GM12878 (cell line): ENCODE data around the gene DEK. TPM values are rescaled to one million over a fixed set of nuclear protein-coding genes. Genes with fewer than 3 reads are reported as not detected.

Experiments
- ASH2L ChIP-seq: fragments of 300-600, 200-600 bp; sonication (generic); IDR thresholded peaks from 2 replicates; pipeline ENCODE4 v1.6.1; 2017; ENCODE audit warnings: low read depth, mild to moderate bottlenecking, borderline replicate concordance
- BMI1 ChIP-seq: fragments of 450-650 bp; IDR thresholded peaks from 2 replicates; pipeline ENCODE4 v1.6.1; 2016; ENCODE audit warnings: mild to moderate bottlenecking, moderate library complexity, borderline replicate concordance
- CHD1 ChIP-seq: IDR thresholded peaks from 2 replicates; pipeline ENCODE4 v1.6.1; 2012; ENCODE audit warnings: low read depth, low read length, improper control_type of control experiment
- E2F8 ChIP-seq: fragments of 450-650 bp; IDR thresholded peaks from 2 replicates; pipeline ENCODE4 v1.6.1; 2018; ENCODE audit warnings: mild to moderate bottlenecking, low read depth, moderate library complexity; ENCODE audit not compliant: partially characterized antibody
- E4F1 ChIP-seq: fragments of 450-650 bp; IDR thresholded peaks from 2 replicates; pipeline ENCODE4 v1.6.1; 2018; ENCODE audit warnings: borderline replicate concordance, mild to moderate bottlenecking; ENCODE audit not compliant: partially characterized antibody
- EP300 ChIP-seq, 2 experiments: fragments of 150-350 bp in 1 of 2; IDR thresholded peaks; 2 replicates each; pipeline ENCODE4 v1.6.1; 2011 to 2012; ENCODE audit warnings: low read depth in 2 of 2, low read length in 2 of 2, borderline replicate concordance in 1 of 2, improper control_type of control experiment in 1 of 2, inconsistent platforms in 1 of 2; ENCODE audit not compliant: control insufficient read depth in 1 of 2
- EZH2 ChIP-seq: IDR thresholded peaks from 2 replicates; pipeline ENCODE4 v1.6.1; 2012; ENCODE audit warnings: low read depth, mild to moderate bottlenecking, control low read depth, inconsistent platforms, low read length, borderline replicate concordance; ENCODE audit not compliant: control insufficient read depth
- HDAC6 ChIP-seq: fragments of 200-600 bp; sonication (generic); IDR thresholded peaks from one replicate; pipeline ENCODE4 v1.8.0; 2017; ENCODE audit warnings: antibody characterized with exemption; ENCODE audit not compliant: unreplicated experiment
- IRF4 ChIP-seq: IDR thresholded peaks from 2 replicates; pipeline ENCODE4 v1.6.1; 2011; ENCODE audit warnings: low read depth, low read length
- KAT2A ChIP-seq: conservative IDR thresholded peaks from 2 replicates; pipeline ENCODE4 v1.6.1; 2011; ENCODE audit warnings: low read depth, low read length; ENCODE audit not compliant: control insufficient read depth
- KLF5 ChIP-seq: fragments of 450-650 bp; IDR thresholded peaks from 2 replicates; pipeline ENCODE4 v1.6.1; 2014; ENCODE audit warnings: mild to moderate bottlenecking; ENCODE audit not compliant: partially characterized antibody
- NFIC ChIP-seq: IDR thresholded peaks from 2 replicates; pipeline ENCODE4 v1.6.1; 2012; ENCODE audit warnings: low read depth, mild to moderate bottlenecking, inconsistent platforms, low read length, moderate library complexity
- POLR2AphosphoS5 ChIP-seq: IDR thresholded peaks from 2 replicates; pipeline ENCODE4 v1.6.1; 2011; ENCODE audit warnings: mild to moderate bottlenecking, low read length, inconsistent platforms
- RCOR1 ChIP-seq: conservative IDR thresholded peaks from 2 replicates; pipeline ENCODE4 v1.6.1; 2012; ENCODE audit warnings: low read depth, low read length, improper control_type of control experiment
- RELA ChIP-seq: fragments of 450-650 bp; IDR thresholded peaks from 2 replicates; pipeline ENCODE4 v1.8.0; 2014; ENCODE audit warnings: borderline replicate concordance; ENCODE audit not compliant: partially characterized antibody
- SKIL ChIP-seq: fragments of 450-650 bp; IDR thresholded peaks from 2 replicates; pipeline ENCODE4 v1.6.1; 2017; ENCODE audit warnings: mild to moderate bottlenecking, low read depth, inconsistent platforms; ENCODE audit not compliant: poor library complexity, severe bottlenecking
- SRF ChIP-seq, 2 experiments: IDR thresholded peaks; 2 replicates each; pipeline ENCODE4 v1.6.1; 2011; ENCODE audit warnings: low read depth in 2 of 2, low read length in 2 of 2, mild to moderate bottlenecking in 1 of 2, moderate library complexity in 1 of 2
- WRNIP1 ChIP-seq: IDR thresholded peaks from 2 replicates; pipeline ENCODE4 v1.6.1; 2011; ENCODE audit warnings: low read depth, low read length, improper control_type of control experiment, borderline replicate concordance
- ZBTB4 ChIP-seq: fragments of 450-650 bp; formaldehyde crosslinking; IDR thresholded peaks from 2 replicates; pipeline ENCODE4 v1.4.0; 2022; ENCODE audit warnings: mild to moderate bottlenecking, moderate library complexity
- ZZZ3 ChIP-seq: IDR thresholded peaks from 2 replicates; pipeline ENCODE4 v1.6.1; 2011; ENCODE audit warnings: low read depth; ENCODE audit not compliant: control insufficient read depth, insufficient read length
- polyA plus RNA-seq, 11 experiments: library from polyadenylated mRNA; depleted of rRNA in 4 of 11; unstranded in 6 of 11; stranded (reverse) in 5 of 11; fragments of >200 nt; fragmentation: Nextera tagmentation in 4 of 11; fragmentation: Illumina TruSeq in 1 of 11; extraction: Ambion mirVana in 4 of 11; extraction: Trizol in 1 of 11; gene quantifications; 1 replicate in 1 of 11; 2 replicates in 10 of 11; pipeline versions ENCODE4 v1.2.1 to v1.2.3, GENCODE V29; 2011 to 2016; ENCODE audit warnings: inconsistent platforms in 2 of 11, missing spikeins in 2 of 11, low read depth in 1 of 11
- total RNA-seq, 4 experiments: library from RNA; depleted of rRNA in 3 of 4; stranded (reverse); fragments of >200 nt in 3 of 4; fragmentation: Illumina TruSeq in 1 of 4; extraction: Trizol in 1 of 4; gene quantifications; 2 replicates each; pipeline versions ENCODE4 v1.2.1 to v1.2.3, GENCODE V29; 2013 to 2021

Gene DEK
- total and polyA plus RNA-seq, 10 of the 15 experiments (the other 5 are each of a cell fraction or from before 2014, with no cell fraction given), result 111 to 346 (median 196) TPM

- TF ChIP-seq KAT2A (no peak), HDAC6 (no peak), BMI1 (peak; percentile 37; the same call in 1 of the 2 replicates), RCOR1 (no peak), RELA (no peak), SKIL (no peak), ASH2L (no peak), EZH2 (no peak), KLF5 (no peak), E2F8 (no peak), NFIC (peak; percentile 48), IRF4 (peak; percentile 93), E4F1 (peak; percentile 85), SRF (IDR thresholded peaks at IDR 0.05; ENCODE audit: low read depth in 2 of 2, low read length in 2 of 2) (no peak), EP300 (IDR thresholded peaks at IDR 0.05; ENCODE audit: borderline replicate concordance in 1 of 2, control insufficient read depth in 1 of 2, low read depth in 2 of 2, low read length in 2 of 2) (peak; percentile 33 to 86; a peak in 2 of 4 replicates), WRNIP1 (no peak), ZBTB4 (CRISPR knock-in tag) (no peak), POLR2AphosphoS5 (peak; percentile 49; the same call in 1 of the 2 replicates), ZZZ3 (no peak), CHD1 (no peak)
Measured at GRCh38 chr6:18211338-18211737, 53.0 kb downstream of the DEK start (continued).
